Endothelial cell of umbilical vein (primary cell): ENCODE data around the gene B3GAT1.

Experiments
- GATA2 ChIP-seq: IDR thresholded peaks from 2 replicates; pipeline ENCODE4 v1.7.0; 2011; ENCODE audit warnings: low read depth, mild to moderate bottlenecking, moderate library complexity, mixed read lengths, low read length; ENCODE audit not compliant: insufficient read length, insufficient read depth
- POLR2A ChIP-seq: IDR thresholded peaks from 2 replicates; pipeline ENCODE4 v1.6.1; 2012; ENCODE audit warnings: low read depth, mild to moderate bottlenecking, control low read depth, low read length

GRCh38 chr11:134441281-134441680 lies 29.2 kb upstream of the B3GAT1 start:
- TF ChIP-seq POLR2A = no peak
- no peak for TF ChIP-seq GATA2
